Measurements from ENCODE around the gene ZNF22.
"Not testable (repeated sequence)": the region's sequence is repeated elsewhere in the genome, so short reads cannot be mapped to it uniquely, and the experiment has no call there.

Gene ZNF22

DNA sequence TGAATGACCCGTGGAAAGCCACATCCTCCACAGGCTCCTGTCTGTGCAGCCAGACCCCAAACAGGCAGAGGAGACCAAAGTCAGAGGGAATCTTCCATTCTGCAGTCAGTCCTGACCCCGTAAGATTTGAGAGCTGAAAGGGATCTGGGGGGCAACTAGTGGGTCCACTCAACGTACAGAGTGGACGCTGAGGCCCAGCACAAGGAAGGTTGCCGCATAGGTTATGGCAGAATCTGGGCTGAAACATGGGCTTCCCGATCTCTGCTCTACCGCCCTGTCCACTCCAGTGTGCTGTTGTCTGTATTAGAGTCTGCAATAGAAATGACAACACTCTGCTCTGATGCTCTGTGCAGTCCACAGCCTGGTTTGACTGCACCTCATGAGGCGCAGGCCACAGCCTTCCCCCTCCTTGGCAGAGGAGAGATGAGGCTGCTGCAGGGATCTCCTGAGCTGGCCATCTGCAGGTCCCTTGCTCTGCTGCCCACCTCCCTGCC is 7.9 kb upstream of the ZNF22 start:
- DNase-seq, result no peak

- no peak for DNase-seq
Observed at GRCh38 chr10:44993226-44993921, 7.3 kb upstream of the ZNF22 start.

GRCh38 chr10:44993922-44994751 is 6.6 kb upstream of the ZNF22 start:
- no peak for DNase-seq

- no peak for DNase-seq
Observed at GRCh38 chr10:44994752-44995530, 5.8 kb upstream of the ZNF22 start.

DNA sequence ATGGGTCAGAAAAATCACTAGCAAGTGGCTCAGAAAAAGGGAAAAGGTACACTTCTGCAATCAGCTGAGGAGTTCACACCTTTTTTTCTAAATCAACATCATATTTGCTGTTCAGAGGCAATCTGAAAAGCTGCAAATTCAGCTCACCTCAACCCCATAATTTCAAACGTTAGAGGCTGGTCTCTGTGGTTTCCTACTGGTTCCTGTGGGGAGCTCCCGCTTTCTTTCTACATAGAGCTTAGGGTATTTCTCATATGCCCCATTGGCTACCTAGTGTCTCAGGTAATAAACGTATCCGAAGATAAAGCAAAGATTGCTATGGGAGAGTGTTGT is 5.2 kb upstream of the ZNF22 start:
- no peak for DNase-seq

DNA sequence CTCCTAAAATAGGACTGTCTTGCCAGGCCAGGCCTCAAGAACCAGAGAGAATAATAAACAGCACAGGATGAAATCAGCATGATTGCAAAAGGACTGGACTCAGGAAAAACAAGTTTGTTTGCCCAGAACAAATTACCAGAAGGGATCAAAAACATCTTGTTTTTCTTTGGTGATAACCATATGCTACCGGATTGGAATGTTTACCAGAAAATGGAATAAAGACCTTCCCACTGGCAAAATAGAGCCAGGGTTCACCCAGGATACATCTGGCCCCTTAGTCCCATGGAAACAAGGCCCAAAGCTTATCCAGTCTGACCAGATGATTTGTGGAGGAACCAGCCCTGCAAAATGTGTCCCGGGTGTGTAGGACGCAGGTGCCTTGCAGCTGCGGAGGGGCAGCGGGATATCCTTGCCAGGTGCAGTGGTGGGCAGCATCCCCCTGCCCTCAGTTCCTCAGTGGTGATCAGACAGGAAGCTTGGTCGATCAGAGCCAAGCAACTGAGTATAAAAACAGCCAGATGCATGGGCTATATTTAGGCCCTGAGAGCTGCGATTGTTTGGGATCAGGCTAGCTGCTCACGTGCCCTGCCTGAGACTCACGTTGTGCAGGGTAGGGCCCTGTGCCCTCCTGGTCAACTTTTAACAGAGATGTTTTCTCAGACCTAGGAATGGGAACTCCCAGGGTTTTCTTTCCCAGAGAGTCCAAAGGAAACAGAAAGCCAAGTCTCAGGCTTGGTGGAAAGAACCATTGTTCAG is 4.6 kb upstream of the ZNF22 start:
- DNase-seq, result no peak

GRCh38 chr10:44997105-44997748 is 3.5 kb upstream of the ZNF22 start:
- DNase-seq, result no peak

GRCh38 chr10:44998146-44998631 is 2.5 kb upstream of the ZNF22 start:
- DNase-seq, result no peak

DNA sequence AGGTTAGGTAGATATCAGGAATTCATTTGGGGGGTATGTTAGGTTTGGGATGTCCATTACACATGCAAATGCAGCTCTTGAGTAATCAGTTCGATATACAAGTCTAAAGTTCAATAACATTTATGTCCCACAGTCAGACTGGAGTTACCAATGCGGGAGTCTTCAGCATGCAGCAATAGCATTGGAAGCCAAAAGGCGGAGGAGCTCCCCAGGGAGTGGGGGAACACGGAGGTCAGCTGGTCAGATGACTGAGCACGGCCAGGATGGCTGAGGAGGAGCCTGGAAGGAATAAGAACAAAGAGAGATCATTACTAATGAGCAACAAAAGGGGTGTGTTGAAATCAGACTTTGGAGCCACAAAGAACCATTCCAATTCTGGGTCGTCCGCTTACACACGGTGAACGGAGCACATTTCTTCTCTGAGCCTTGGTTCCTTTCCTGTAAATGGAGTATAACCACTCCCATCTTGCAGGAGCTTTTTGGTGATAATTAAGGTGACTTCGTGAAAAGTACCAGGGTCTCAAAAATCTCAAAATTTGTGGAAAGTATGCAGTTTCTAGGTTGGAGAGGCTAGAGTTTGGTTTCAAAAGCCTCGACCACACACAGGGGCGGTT is 478 bp upstream of the ZNF22 start:
- no peak for DNase-seq

DNA sequence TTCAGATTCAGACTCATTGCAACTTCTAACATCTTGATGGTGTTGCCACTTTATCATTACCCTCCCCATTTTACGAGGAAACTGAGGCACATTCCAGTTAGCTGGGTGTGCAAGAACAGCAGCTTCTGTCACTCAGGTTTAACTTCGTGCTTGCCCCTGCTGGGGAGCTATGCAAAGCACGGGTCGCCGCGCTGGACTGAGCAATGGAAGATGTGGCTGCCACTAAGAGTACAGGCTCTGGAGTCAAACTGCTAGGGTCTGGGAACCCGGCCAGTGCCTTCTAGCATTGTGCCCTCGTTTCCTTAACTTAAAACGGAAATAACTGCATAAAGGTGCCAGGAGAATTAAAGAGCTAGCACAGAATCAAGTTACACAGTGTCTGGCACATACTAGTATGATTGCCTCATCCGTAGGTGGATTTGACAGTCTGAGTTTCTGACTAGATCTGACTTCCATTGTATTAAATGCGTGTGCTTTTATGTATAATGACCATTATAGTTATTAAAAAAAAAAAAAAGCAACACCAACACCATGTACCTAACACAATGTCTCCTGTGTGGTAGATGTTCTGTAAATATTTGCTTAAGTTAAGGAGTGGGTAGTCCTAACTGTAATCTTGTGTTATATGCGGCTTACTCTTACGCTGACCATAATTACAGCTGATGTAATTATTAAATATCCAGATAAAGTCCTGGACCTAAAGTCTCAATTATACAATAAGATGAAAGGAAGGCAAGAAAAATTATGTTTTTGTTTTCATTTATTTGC is 842 bp downstream of the ZNF22 start:
- peak; percentile 38 for DNase-seq

- DNase-seq, result no peak
Observed at GRCh38 chr10:45003432-45004000, 2.8 kb downstream of the ZNF22 start.

DNA sequence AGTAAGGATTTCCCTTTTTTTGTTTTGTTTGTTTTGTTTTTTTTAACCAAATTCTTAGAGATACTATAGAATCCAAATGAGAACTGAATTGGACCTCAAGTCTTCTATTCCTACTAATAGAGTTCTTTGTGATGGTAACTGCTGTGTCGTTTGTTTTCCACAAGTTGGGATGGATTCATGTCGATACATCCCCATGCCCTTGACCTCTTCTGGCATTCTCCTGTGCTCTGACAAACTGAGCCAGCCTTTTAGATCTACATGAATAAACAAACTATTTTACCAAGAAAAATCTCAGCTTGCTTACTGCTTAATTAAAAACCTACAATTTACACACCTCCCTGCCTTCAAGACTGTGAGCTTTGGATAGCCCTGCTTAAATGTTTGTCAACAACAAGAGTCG is 3.9 kb downstream of the ZNF22 start:
- no peak for DNase-seq

DNA sequence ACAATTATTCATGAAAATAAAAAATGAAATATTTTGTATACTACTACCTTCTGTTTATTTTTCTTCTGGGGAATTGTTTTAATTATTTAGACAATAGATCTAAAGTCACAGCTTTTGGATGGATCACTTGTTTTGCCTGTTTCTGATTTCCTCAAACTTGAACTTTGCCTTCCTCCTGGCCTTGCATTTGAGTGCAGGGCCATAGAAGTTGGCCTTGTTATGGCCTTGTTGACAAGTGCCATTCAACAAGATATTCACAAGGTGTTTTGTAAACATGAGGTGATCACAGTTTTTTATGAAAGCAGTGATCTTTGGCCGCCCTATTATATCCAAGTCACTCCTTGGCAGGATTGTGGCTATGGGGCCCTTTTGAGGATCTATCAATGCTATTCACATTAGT is 4.6 kb downstream of the ZNF22 start:
- DNase-seq, result no peak

DNA sequence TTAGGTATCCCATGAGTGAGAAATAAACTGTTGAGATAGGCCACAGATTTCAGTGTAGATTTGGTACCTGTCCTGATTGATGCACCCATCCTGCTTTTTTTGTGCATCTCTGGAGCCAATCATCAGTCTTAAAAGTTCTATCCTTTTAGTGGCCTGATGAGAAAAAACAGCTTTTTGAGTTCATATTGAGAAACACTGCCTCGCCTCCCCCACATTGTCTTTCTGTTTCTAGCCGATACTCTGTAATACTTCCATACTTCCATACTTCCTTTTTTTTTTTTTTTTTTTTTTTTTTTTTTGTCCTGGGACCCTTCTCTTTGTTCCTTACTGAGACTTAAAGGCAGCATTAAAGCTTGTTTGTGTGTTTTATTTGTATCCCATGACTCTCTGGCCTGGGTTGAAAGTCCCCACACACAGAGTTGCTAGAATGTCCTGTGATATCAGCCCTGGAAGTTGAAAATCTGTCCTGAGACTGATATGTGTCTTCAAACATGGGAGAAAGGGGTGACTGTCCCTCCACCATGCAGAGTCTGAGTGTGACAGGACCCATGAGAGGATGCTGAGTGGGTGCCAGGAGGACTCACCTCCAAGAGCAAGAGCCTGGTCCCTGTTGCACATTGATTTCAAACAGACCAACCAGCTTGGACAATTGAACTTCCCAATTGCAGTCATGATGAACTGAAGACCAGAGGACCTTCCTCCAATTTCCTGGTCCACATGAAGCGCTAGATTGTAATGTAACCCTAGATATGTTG is 5.7 kb downstream of the ZNF22 start:
- DNase-seq, result no peak

DNA sequence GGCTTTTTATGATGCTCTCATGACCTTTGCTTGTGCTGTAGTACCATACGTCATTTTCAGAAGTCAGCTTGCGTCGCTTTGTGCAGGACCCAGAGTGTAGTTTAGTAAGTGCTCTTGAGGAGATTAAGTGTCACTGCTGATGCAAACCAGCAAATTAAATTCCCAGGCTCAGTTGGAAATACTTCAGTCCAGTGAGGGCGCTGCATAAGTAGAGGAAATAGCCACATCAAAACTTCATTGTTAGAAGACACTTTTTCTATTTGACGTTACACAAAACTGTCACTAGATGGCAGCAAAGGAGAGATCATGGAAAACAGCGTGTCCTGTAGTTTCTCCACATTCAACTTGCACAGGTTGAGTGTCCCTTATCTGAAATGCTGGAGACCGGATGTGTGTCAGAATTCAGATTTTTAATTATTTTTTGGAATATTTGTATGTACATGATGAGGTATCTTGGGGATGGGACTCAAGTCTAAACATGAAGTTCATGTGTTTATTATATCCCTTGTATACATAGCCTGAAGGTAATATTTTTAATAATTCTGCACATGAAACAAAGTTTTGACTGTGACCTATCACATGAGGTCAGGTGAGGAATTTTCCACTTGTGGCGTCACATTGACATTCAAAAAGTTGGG is 7.9 kb downstream of the ZNF22 start:
- peak; percentile 64 for DNase-seq

DNA sequence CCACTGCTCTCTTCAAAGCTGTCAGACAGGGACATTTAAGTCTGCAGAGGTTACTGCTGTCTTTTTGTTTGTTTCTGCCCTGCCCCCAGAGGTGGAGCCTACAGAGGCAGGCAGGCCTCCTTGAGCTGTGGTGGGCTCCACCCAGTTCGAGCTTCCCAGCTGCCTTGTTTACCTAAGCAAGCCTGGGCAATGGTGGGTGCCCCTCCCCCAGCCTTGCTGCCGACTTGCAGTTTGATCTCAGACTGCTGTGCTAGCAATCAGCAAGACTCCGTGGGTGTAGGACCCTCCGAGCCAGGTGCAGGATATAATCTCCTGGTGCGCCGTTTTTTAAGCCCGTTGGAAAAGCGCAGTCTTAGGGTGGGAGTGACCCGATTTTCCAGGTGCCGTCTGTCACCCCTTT is 13.8 kb downstream of the ZNF22 start:
- not testable (repeated sequence) for DNase-seq

- DNase-seq, result no peak
Observed at GRCh38 chr10:45015590-45015989, 14.9 kb downstream of the ZNF22 start.

- no peak for DNase-seq
Observed at GRCh38 chr10:45023426-45023825, 22.7 kb downstream of the ZNF22 start.

GRCh38 chr10:45034301-45034700 is 33.6 kb downstream of the ZNF22 start:
- DNase-seq, result no peak

Data from activated CD4-positive, alpha-beta T cell treated with anti-CD3 and anti-CD28 coated beads, Interleukin-2, amount 50 U/mL, for 16 hours (primary cell).